HG03342 (cell line): ENCODE measurements around the gene TNRC18.
"Not testable (repeated sequence)": the region's sequence is repeated elsewhere in the genome, so short reads cannot be mapped to it uniquely, and the experiment has no call there.

Experiments
- ATAC-seq: cut with Tn5 transposase; IDR thresholded peaks from one replicate; pipeline ENCODE4 v1.9.1; 2021; ENCODE audit warnings: mild to moderate bottlenecking, moderate library complexity; ENCODE audit not compliant: unreplicated experiment

Gene TNRC18

DNA sequence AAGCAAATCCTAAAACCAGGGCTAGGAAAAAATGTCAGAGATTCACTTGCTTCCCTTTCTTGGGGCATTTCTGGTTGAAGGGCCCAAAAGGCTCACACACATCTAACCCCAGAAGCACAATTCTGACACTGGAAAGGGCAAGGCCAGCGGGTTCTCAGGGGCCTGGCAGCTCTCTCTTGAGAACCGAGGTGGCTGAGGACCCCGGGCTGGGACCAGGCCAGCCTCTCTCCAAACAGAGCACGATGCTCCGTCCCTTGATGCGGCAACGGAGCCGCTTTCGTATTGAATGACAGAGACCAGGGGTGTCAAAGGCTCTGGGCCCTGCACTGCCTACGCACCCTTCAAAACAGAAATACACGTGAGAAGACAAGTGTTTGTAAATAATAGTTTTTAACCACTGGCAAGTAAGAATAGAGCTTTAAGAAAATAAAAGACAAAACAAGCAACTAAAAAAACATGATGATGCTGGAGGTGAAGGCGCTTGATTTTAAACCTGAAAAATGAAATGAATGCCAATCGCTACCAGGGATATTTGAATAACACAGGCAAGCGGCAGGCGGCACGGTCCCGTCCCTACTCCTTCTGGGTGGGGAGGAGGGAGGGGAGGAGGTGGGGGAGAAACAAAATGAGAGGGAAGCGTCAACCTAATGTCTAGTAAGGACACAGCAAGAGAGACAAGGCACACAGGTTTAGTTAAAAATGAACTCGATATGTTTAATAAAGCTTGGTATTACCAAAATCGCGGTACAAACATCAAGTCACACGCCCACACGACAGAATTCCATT lies 72.8 kb downstream of the TNRC18 start:
- no peak for ATAC-seq

DNA sequence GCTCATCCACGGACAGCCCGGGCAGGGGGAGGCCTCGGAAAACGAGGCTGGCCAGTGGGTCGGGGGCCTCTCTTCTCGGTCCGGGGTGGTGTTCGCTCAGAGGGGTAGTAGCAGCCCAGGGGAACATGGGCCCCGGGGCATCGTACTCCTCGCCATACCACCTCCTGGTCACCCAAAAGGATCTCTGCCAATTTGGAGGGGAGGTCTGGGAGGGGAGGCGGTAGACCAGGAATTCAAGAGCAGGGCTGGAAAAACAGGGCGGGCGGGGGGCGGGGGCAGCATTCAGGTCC lies 73.5 kb downstream of the TNRC18 start:
- no peak for ATAC-seq

DNA sequence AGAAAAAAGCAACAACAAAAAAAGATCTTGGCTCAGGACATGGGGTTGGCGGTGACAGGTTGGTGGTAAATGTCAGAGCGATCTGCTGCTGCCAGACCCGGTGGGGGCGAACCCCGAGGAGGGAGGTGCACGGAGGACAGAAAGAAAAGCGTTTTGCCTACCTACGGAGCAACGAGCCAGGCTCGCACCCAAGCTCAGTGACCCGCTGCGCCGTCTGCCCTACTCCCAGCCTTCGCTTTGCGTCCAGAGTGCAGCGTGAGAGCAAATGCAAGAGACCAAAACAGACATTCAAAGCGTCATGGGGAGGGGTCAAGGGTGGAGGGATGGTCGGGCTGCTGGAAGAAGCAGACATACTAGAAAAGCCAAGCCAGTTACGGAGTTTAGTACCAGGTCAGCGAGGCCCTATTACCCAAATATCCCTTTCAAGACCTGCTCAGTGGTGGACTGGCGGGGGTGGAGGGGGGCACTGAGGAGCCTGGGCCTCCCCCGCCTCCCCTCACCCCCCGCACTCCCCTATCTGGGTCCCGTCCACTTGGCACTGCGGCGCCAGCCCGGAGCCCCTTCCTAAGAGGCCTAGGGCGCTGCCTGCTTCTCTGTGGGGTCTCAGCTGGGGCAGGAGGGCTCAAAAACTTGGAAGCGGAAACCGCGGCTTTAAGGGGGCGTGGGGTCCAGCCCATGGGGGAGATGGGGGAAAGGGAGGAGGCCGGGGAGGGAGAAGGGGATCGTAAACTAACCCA lies 74.0 kb downstream of the TNRC18 start:
- no peak for ATAC-seq

DNA sequence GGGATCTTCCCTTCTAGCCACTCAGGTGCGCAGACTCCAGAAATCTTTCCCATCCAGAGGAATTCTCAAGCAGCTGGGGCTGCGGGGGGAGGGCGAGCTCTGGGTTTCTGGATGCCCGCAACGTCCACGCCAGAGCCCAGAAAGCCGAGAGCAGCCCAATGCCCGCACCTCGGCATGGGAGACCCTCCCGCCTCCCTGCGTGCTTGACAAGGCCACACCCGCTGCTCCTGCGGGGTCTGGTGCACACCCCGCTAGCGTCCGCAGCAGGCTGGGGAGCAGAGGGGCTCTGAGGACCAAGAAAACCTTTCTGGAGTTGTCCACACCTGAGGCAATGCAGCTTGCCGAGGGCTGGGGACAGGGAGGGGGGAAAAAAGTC lies 74.6 kb downstream of the TNRC18 start:
- ATAC-seq = no peak

DNA sequence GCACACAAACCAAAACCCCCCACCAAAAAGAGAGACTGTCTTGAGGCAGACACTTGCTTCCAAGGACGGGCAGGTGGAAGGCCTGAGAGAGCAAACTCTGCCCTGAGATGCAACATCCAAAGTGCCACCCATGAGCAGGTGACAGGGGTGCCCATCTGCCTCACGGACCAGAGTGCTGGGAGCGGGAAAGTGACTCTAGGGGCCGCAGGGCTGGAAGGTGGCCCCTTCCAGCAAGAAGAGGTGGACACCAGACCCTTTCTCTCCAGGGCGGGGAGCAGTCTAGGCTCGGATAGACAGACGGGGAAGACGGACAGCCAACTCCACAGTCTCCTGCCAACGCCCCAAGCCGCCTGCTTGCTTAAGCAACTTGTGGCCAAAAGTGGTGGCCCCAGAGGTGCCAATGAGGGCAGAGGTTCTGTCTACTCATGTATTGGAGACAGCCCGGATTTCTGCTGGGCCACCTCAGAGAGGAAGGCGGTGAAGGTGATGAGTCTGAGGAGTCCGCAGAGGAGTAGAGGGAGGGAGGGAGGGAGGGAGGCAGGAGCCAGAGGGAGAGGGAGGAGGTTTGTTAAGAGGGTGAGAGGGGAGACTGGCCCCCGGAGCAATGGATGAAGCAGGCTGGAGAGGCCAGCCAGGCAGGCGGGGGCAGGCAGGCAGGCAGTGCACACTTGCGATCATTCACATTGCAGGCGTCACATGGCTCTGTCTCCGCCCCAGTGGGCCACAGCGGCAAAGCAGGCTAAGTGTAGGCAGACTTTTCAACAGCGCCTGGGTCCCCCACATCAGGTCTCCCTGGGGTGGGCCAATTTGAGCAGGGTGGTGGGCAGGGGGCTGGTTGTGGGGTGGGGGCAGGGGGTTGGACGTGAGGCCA lies 75.3 kb downstream of the TNRC18 start:
- no peak for ATAC-seq

DNA sequence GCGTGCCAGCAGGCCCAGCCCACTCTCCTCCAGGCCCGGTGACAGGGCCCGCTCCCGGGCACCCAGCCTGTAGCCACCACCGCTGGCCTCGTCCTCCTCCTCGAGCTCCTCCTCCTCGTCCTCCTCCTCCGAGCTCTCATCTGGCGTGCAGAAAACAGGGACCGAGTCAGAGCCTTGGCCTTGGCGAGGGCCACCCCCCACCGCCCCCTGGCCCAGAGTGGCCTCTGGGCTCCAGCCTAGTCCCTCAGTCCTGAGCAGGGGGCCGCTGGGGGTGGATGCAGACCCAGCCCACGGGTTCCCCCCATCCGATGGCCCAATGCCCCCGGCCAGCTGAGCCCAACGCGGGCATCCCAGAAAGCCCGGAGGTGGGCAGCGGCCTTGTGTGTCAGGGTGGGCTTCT lies 78.0 kb downstream of the TNRC18 start:
- ATAC-seq = no peak

DNA sequence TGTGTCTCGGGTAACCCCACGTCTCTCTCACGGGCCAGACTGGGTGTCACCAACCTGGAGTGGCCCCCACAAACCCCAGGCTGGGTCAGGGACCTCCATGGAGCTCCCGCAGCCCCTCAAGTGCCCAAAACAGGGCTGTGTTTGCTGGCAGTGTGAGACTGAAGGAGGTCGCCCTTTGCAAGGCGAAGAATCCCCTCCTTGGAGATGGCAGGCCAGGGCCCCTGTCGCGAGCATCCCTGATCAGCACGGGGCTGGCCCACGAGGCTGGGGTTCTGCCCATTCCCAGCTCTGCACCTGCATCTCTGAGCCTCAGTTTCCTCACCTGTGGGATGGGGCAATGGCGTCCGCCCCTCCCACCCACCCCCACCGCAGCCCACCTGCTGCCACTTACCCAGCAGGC lies 78.5 kb downstream of the TNRC18 start:
- no peak for ATAC-seq

DNA sequence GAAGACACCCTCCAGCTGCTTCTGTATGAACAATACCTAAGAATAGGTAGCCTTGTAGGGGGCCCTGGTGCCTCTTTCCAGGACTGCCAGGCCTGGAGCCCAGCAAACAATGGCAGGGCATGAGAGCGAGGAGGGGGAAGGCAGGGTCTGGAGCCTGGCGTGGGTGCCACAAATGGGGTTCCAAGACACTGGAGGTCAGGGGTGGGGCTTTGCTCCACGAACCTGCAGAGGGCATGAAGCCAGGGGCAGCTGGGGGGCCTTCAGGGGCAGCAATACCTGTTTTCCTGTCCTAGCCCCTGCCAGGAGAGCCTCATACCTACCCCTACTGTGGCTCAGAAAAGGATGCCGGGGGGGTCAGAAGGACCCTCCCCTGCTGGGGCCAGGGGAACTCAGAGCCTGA lies 79.3 kb downstream of the TNRC18 start:
- ATAC-seq = no peak

DNA sequence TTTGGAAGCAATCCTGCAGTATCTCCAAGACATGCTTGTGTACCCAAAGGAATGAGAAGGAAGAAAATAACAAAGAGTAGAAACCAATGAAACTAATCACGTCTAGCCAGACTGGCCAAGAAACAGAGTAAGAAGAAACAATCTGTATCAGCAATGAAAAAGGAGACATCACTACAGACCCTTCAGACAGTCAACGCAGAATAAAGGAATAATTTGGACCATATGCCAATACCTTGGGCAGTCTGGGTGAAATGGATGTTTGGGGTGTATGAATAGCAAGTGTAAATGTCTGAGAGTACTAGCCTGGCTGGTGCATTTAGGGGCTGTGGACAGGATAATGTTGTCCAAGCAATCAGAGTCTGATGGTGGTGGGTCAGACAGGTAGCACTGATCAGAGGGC lies 79.8 kb downstream of the TNRC18 start:
- ATAC-seq = no peak

DNA sequence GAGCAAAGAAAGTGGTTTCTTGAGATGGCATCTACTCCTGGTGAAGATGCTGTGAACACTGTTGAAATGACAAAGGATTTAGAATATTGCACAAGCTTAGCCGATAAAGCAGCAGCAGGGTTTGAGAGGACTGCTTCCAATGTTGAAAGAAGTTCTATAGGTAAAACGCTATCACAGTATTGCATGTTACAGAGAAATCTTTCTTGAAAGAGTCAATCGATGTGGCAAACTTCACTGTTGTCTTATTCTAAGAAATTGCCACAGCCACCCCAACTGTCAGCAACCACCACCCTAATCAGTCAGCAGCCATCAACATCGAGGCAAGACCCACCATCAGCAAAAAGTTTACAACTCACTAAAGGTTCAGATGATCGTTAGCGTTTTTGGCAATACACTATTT lies 81.0 kb downstream of the TNRC18 start:
- no peak for ATAC-seq

DNA sequence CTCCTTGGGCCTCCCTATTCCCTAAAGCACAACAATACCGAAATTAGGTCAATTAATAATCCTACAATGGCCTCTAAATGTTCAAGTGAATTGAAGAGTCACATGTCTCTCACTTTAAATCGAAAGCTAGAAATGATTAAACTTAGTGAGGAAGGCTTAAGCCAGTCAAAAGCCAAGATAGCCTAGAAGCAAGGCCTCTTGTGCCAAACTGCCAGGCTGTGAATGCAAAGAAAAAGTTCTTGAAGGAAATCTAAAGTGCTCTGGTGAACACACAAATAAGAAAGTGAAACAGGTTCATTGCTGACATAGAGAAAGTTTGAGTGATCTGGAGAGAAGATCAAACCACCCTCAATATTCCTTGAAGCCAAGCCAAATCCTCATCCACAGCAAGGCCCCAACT lies 83.7 kb downstream of the TNRC18 start:
- no peak for ATAC-seq

DNA sequence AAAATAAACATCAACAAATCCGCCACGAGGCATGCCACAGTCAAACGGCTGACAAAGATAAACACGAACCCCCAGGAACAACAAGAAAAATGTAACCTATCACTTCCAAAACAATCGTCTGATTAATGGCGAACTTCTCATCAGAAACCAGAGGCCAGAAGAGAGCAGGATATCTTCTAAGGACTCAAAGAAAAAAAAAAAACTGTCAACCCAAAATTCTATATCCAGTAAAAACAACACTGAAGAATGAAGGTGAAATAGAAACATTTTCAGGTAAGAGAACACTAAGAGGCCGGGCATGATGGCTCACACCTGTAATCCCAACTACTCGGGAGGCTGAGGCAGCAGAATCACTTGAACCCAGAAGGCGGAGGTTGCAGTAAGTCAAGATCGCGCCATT lies 86.6 kb downstream of the TNRC18 start:
- ATAC-seq = no peak

DNA sequence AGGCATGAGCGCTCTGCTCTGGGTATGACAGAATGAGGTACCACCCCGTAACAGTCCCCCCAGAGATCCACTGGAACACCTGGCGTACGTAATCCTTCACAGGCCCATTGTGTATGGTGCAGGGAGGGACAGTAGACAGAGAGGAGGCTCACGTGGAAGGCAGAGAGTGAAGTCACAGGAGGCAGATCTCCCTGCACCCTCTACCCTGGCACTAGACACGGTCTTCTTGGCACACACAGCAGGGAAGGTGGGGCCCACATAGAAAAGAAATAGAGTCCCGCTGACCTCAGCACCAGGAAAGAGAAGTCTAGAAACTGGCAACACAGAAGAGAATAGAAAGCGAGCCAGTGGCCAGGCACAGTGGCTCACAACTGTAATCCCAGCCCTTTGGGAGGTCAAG lies 89.0 kb downstream of the TNRC18 start:
- no peak for ATAC-seq

DNA sequence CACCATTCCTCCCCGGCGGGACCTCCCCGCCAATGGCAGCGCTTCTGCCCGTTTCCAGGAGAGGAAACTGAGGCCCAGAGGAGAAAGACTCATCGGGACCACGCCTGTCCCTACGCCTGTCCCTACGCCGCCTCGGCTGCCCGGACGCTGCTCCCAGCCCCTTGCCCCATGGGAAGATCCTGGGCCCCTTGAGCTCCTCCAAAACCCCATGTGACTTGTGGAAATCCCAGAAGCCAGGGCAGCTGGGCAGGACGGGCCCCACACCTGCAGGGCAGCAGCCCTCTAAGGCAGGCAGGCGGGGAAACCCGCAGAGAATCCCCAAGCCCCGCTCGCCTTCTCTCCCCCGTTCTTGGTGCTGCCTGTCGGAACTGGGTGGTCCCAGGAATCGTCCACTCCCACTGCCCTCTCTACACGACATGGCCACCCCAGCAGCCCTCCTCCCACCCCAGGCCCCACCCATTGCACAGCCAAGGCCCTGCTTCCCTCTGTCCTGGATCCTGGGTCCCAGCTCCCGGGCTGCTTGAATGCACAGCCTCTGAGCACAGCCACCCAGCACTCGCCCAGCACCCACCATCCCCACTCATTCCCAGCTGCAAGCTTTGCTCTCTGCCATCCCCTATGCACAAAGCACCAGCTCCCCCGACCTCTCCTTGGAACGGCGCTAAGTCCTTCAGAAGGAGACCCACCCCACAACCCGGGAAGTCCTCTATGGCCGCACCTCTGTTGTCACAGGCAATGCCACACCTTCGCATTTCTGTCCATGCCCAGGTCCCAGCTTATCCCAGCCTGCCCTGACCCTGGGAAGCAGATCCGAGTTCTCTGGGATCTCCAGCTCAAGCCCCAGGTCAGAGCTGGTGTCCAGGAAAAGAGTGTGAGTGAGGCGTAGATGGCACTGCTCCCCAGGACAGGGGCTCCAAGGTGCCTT lies 90.3 kb downstream of the TNRC18 start:
- ATAC-seq = no peak

DNA sequence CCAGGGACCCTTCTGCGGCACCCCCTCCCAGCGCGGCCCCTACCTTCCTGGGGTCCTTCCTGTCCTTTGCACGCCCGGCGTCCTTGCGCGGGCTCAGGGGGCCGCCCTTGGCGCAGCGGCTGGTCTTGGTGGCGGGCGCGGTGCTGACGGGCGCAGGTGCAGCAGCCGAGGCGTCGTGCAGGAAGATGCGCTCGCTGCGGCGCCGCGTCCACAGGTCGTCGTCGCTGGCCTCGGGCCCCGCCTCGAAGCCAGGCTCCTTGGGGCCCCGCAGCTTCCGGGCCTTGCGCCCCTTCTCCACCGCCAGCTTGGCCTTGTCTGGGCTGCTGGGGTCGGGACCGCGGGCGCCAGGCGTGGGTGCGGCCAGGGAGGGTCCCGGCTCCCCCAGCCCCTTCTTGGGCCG lies 91.1 kb downstream of the TNRC18 start:
- ATAC-seq = no peak

DNA sequence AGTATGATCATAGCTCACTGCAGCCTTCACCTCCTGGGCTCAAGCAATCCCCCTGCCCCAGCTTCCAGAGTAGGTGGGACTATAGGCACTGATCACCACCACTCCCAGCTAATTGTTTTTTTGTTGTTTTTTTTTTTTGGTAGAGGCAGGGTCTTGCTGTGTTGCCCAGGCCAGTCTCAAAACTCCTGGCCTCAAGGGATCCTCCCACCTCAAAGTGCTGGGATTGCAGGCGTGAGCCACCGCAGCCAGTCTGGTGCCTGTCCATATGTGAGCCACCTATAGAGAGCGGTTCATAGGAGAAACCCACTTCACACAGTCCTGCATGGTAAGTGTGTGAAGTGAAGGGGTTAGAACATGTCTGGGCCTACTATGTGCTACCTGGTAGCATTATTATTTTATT lies 93.3 kb downstream of the TNRC18 start:
- ATAC-seq = no peak

DNA sequence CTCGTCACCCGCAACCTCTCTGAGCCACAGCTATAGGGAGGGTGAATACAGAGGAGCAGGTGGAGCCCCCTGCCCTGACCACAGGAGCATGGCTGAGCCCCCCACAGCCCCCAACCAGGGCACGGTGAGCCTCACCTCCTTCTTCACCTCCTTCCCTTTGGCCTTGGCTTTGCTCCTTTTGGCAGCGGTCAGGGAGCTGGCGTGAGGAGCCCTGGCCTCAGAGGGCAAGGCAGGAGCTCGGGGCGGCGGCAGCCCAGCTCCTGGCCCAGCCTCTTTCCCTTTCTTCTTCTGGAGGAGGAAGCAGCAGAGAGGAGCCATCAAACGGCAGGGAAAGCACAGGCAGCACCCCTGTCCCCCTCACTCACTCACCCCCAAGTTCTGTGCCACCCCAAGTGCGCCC lies 98.7 kb downstream of the TNRC18 start:
- no peak for ATAC-seq

DNA sequence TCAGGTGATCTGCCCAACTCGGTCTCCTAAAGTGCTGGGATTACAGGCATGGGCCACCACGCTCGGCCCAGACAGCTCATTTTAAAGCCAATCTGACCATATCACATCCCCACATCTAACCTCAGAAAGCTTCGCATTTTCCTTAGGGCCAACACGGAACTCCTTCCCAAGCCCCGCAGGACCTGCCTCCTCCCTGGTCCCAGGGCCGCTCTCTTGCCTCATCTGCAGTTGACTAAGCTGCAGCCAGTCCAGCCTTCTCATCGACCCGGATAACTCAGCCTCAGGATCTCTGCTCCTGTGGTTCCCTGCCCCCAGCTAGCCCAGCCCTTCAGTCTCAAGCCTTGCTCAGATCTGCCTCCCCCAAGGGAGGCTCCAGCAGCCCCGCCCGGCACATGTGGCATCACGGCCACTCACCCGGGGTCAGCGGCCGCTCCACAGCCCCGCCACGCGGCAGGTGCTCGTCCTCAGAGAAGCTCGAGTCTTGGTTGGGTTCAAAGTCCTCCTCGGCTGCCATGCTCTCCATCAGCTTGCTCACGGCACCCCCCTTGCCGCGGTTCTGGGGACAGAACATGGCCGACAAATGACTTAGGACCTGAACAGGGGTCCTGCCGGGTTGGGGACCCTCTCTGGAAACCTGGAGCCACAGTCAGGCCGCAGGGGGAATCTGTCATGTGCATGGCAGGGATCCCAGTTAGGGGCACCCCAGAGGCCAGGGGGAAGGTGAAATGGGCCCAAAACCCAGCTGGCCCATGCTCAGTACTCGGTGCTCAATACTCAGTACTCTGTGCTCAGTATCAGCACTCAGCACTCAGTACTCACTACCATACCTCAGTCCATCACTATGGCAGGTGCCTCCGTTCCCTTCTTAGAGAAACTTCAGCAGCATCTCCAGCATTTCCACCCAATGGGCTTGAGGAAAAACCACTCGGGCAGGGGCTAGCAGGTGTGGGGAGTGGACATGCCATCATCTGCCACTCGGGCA lies 99.5 kb downstream of the TNRC18 start:
- ATAC-seq = not testable (repeated sequence)

DNA sequence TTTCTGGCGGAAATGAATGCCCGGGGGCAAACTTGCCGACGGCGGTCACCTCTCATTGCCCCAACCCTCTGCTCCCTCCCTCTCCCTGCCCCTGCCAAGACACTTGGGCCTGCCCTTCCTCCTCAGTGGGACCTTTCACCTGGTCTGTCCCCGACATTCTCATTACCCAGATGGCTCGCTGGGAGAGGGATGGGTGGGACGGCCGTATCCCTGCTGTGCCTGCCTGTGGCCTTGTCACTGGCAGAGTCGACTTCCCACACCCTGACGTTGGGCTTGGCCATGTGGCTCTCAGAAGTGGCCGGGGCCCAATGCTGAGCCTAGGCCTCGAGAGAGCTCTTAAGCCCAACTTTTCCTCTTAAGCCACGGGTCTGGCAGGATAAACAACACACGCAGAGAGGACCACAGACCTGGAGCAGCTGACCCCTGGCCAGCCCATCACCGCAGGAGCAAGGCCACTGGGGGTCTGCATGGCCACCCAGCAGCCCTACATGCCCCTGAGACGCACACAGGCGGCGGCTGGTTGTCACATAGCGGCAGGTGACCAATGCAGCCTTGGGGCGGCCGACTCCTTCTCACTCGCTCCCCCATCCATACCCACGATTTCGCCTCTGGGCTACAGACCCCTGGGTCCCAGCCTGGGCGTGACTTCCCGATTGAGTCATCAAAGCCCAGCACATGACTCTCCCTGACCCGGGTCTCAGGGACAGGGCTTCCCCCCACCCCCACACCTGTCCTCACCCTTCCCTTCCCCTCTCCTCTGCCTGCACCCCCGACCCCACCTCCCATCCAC lies 100.8 kb downstream of the TNRC18 start:
- ATAC-seq = no peak
